H7 (cell line): ENCODE data around the gene ST3GAL4. TPM values are rescaled to one million over a fixed set of nuclear protein-coding genes. Genes with fewer than 3 reads are reported as not detected.

ENCODE experiments used
- DNase-seq: peaks from one replicate; pipeline ENCODE4 v3.0.0; 2012
- H3K27me3 ChIP-seq: 2 replicates; pipeline ENCODE4 v1.6.0; 2011; ENCODE audit warnings: mild to moderate bottlenecking, low read length; ENCODE audit not compliant: control insufficient read depth, insufficient read depth
- H3K36me3 ChIP-seq: replicated peaks from 2 replicates; pipeline ENCODE4 v1.5.1; 2011; ENCODE audit warnings: low read length; ENCODE audit not compliant: control insufficient read depth, insufficient read depth
- H3K4me3 ChIP-seq: 2 replicates; pipeline ENCODE4 v1.5.1; 2011; ENCODE audit warnings: low read depth, mild to moderate bottlenecking, control low read depth, low read length, moderate library complexity; ENCODE audit not compliant: insufficient read depth
- total RNA-seq: library from RNA; depleted of rRNA; stranded (reverse); fragments of >200 nt; shearing (Covaris generic); gene quantifications from 2 replicates; pipeline ENCODE4 v1.2.3, GENCODE V29; 2014

Gene ST3GAL4
- total RNA-seq, 1 experiment from 2014 or later = 16.0 TPM

- no peak overlapping the region for H3K4me3 ChIP-seq
- H3K36me3 ChIP-seq = no peaks in the 10 kb centered on the region
- DNase-seq = no peak
- H3K27me3 ChIP-seq = no peaks in the 10 kb centered on the region
Observed at GRCh38 chr11:126444072-126444471, 88.6 kb downstream of the ST3GAL4 start.

- Histone ChIP-seq H3K27me3 (no peaks in the 10 kb centered on the region), H3K4me3 (no peak overlapping the region), H3K36me3 (no peaks in the 10 kb centered on the region)
- no peak for DNase-seq
Observed at GRCh38 chr11:126446581-126446980, 91.1 kb downstream of the ST3GAL4 start.

GRCh38 chr11:126450198-126450597 is 94.7 kb downstream of the ST3GAL4 start:
- no peak for DNase-seq
- Histone ChIP-seq H3K27me3 (no peaks in the 10 kb centered on the region), H3K36me3 (no peaks in the 10 kb centered on the region), H3K4me3 (no peak overlapping the region)

- H3K27me3 ChIP-seq = no peaks in the 10 kb centered on the region
- no peak for DNase-seq
- no peaks in the 10 kb centered on the region for H3K36me3 ChIP-seq
- H3K4me3 ChIP-seq = no peak overlapping the region
Observed at GRCh38 chr11:126450806-126451205, 95.3 kb downstream of the ST3GAL4 start.

- no peaks in the 10 kb centered on the region for H3K27me3 ChIP-seq
- H3K4me3 ChIP-seq = no peak overlapping the region
- no peaks in the 10 kb centered on the region for H3K36me3 ChIP-seq
- no peak for DNase-seq
Observed at GRCh38 chr11:126451211-126451802, 95.8 kb downstream of the ST3GAL4 start.

- Histone ChIP-seq H3K4me3 (no peak overlapping the region), H3K36me3 (no peaks in the 10 kb centered on the region), H3K27me3 (no peaks in the 10 kb centered on the region)
- DNase-seq = no peak
Observed at GRCh38 chr11:126452241-126453101, 97.0 kb downstream of the ST3GAL4 start.

GRCh38 chr11:126456089-126456488 is 100.6 kb downstream of the ST3GAL4 start:
- Histone ChIP-seq H3K27me3 (no peaks in the 10 kb centered on the region), H3K4me3 (no peak overlapping the region), H3K36me3 (no peaks in the 10 kb centered on the region)
- DNase-seq = no peak

- DNase-seq = no peak
- no peak overlapping the region for H3K4me3 ChIP-seq
- H3K27me3 ChIP-seq = no peaks in the 10 kb centered on the region
- no peaks in the 10 kb centered on the region for H3K36me3 ChIP-seq
Observed at GRCh38 chr11:126456783-126457542, 101.5 kb downstream of the ST3GAL4 start.

GRCh38 chr11:126457817-126458216 is 102.3 kb downstream of the ST3GAL4 start:
- no peaks in the 10 kb centered on the region for H3K27me3 ChIP-seq
- H3K4me3 ChIP-seq = no peak overlapping the region
- no peaks in the 10 kb centered on the region for H3K36me3 ChIP-seq
- DNase-seq = no peak

GRCh38 chr11:126459691-126460281 is 104.3 kb downstream of the ST3GAL4 start:
- Histone ChIP-seq H3K36me3 (no peaks in the 10 kb centered on the region), H3K27me3 (no peaks in the 10 kb centered on the region), H3K4me3 (no peak overlapping the region)
- no peak for DNase-seq

GRCh38 chr11:126460417-126461095 is 105.1 kb downstream of the ST3GAL4 start:
- Histone ChIP-seq H3K36me3 (no peaks in the 10 kb centered on the region), H3K27me3 (no peaks in the 10 kb centered on the region), H3K4me3 (no peak overlapping the region)
- no peak for DNase-seq

GRCh38 chr11:126461096-126461440 is 105.6 kb downstream of the ST3GAL4 start:
- no peak for DNase-seq
- Histone ChIP-seq H3K4me3 (no peak overlapping the region), H3K27me3 (no peaks in the 10 kb centered on the region), H3K36me3 (no peaks in the 10 kb centered on the region)

- H3K4me3 ChIP-seq = no peak overlapping the region
- no peaks in the 10 kb centered on the region for H3K36me3 ChIP-seq
- no peak for DNase-seq
- H3K27me3 ChIP-seq = no peaks in the 10 kb centered on the region
Observed at GRCh38 chr11:126461996-126462395, 106.5 kb downstream of the ST3GAL4 start.

- no peaks in the 10 kb centered on the region for H3K27me3 ChIP-seq
- DNase-seq = no peak
- H3K36me3 ChIP-seq = no peaks in the 10 kb centered on the region
- no peak overlapping the region for H3K4me3 ChIP-seq
Observed at GRCh38 chr11:126462422-126462821, 106.9 kb downstream of the ST3GAL4 start.
